HG03457 (cell line): ENCODE data around the gene GOLGA6L10.
"Not testable (repeated sequence)": the region's sequence is repeated elsewhere in the genome, so short reads cannot be mapped to it uniquely, and the experiment has no call there.

Source experiments
- ATAC-seq: cut with Tn5 transposase; IDR thresholded peaks from one replicate; pipeline ENCODE4 v1.9.1; 2021; ENCODE audit warnings: moderate number of reproducible peaks; ENCODE audit not compliant: unreplicated experiment

GOLGA6L10 gene

DNA sequence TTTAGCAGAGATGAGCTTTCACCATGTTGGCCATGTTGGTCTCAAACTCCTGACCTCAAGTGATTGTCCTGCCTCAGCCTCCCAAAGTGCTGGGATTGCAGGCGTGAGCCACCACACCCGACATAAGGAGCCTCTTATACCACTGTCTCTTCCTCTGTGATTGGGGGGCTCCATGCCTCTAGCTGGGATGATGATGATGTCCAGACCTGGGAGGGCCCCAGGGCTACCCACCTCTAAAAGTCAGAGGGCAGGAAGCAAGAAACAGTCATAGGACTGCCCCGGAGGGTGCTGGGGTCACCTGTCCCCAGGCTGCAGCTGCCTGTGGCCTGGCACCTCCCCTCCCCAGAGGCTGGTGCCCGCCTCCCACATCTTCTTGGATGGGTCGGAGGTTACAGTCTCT lies 5.4 kb downstream of the GOLGA6L10 start:
- ATAC-seq, result not testable (repeated sequence)

GRCh38 chr15:82342632-82343374 lies 6.5 kb downstream of the GOLGA6L10 start:
- ATAC-seq, result not testable (repeated sequence)

- not testable (repeated sequence) for ATAC-seq
Measured at GRCh38 chr15:82338573-82338972, 10.7 kb downstream of the GOLGA6L10 start.

- not testable (repeated sequence) for ATAC-seq
Measured at GRCh38 chr15:82338053-82338452, 11.2 kb downstream of the GOLGA6L10 start.

DNA sequence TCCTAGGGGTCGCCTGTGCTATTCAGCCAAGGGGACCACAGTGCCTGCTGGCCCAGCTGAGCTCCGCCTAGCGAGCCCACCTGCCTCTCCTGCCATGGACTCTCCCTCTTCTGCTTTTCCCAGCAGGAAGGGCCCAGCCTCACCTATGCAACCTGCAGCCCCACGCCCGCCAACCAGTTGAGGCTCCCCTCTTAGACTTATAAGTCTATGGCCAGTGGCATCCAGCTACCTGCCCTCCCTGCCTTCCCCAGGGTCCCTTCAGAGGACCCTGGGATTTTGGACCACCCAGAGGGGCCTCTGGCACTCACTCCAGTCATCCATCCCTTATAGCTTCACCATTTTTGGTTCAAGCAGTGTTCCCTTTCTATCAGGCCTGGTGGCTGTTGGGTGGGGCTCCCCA lies 12.2 kb downstream of the GOLGA6L10 start:
- not testable (repeated sequence) for ATAC-seq

GRCh38 chr15:82336180-82336647 lies 13.1 kb downstream of the GOLGA6L10 start:
- not testable (repeated sequence) for ATAC-seq

DNA sequence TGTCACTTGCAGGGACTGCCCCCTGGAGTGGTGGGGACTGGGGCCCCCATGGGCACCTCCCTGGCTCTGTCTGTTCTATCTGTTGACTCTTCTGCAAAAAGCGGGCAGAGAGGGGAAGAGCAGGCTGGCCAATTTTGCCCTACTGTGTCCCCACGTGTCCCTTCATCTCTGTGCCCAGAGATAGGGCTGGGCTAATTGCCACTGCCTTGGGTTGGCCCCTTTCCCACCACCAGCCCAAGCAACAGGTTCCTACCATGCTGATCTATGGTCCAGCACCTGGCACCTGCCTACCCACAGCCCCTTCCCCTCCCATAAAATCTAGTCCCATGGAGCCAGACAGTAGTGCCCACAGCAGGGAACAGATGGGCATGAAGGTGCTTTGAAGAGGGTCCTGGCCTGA lies 14.3 kb downstream of the GOLGA6L10 start:
- ATAC-seq, result not testable (repeated sequence)

DNA sequence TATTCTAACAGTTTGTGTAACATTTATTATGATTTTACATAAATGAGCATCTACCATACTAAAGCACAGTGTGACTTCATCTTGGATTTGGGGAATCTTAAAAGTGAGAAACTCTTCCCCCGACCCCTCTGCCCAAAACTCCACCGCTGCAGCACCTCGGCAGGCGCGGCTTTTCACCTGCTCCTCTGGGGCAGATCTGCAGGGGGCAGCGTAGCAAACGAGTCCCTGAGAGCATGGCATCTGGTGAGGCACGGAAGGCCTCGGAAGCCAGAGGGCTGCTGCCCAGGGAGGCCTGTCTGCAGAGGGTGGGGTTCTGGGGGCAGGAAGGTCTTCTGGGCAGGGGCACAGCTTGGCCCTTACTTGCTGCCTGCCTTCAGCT lies 14.7 kb downstream of the GOLGA6L10 start:
- ATAC-seq, result not testable (repeated sequence)

DNA sequence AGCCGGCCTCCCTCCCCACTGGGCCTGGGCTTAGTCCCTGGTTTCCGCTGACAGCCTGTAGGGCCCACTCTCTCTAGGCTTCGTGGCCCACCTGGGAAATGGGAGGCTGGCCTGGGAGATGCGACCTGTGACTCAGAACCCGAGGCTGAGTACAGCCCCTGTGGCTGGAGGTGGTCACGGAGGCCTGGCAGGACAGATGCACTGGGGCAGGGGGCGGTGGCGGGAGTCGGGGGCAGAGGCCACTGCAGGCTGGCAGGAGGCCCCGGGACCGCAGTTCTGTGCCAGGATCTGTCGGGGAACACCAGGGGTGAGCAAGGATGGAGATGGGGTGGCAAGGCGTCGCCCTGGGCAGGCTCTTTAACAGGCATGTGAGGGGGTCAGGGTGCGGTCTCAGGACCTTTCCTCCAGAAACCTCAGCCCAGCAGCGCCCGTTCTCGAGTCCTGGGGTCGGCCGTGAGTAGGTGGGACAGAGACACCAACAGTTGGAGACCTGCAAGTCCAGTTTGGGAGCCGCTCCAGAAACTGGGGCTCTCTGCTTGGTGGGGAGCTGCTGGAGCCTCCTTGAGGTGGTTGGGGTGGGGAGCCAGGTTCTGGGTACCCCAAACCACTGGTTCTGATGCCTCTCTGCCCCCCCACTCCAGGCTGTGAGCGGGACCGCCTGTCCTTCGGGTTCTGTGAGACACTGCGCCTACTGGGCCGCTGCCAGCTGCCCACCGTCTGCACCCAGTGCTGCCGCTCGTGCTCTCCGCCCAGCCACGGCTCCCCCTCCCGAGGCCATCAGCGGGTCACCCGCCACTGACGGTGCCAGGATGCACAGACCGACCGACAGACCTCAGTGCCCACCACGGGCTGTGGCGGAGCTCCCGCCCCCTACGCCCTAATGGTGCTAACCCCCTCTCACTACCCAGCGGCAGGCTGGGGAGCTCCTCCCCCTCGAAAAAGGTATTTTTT lies 15.4 kb downstream of the GOLGA6L10 start:
- ATAC-seq, result not testable (repeated sequence)

GRCh38 chr15:82332711-82333602 lies 16.3 kb downstream of the GOLGA6L10 start:
- not testable (repeated sequence) for ATAC-seq

- ATAC-seq, result not testable (repeated sequence)
Measured at GRCh38 chr15:82331576-82332304, 17.5 kb downstream of the GOLGA6L10 start.

GRCh38 chr15:82330921-82331320 lies 18.4 kb downstream of the GOLGA6L10 start:
- not testable (repeated sequence) for ATAC-seq

GRCh38 chr15:82329039-82329438 lies 20.2 kb downstream of the GOLGA6L10 start:
- not testable (repeated sequence) for ATAC-seq

GRCh38 chr15:82327372-82327771 lies 21.9 kb downstream of the GOLGA6L10 start:
- not testable (repeated sequence) for ATAC-seq

- not testable (repeated sequence) for ATAC-seq
Measured at GRCh38 chr15:82326896-82327295, 22.4 kb downstream of the GOLGA6L10 start.

DNA sequence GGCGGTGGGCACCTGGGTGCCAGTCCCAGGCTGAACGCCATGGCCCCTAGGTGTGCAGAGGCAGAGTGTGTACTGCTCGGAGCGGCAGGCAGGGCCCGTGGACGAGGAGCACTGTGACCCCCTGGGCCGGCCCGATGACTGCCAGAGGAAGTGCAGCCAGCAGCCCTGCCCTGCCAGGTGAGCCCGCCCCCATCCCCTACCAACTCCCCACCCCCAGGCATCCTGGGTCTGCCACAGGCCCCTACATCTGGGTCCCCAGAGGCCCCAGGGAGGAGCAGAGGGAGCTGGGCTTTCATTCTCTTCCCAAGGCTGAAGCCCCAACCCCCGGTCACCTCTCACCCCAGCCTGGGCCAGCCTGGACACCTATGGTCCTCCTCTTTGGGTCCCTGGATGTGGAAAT lies 23.6 kb downstream of the GOLGA6L10 start:
- ATAC-seq, result not testable (repeated sequence)

DNA sequence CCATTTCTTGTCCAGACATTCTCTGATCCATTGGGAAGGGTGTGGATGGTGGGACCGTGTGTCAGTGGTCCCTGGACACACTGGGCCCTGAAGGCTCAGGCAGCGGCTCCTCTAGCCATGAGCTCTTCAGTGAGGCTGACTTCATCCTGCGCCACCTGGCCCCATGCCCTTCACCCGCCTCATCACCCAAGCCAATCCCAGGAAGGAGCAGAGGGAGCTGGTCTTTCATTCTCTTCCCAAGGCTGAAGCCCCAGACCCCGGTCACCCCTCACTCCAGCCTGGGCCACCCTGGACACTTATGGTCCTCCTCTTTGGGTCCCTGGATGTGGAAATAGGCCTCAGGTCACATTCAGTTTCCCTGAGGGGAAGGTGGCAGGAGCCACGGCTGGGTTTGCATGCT lies 24.4 kb downstream of the GOLGA6L10 start:
- not testable (repeated sequence) for ATAC-seq

- not testable (repeated sequence) for ATAC-seq
Measured at GRCh38 chr15:82322488-82322887, 26.8 kb downstream of the GOLGA6L10 start.

- ATAC-seq, result not testable (repeated sequence)
Measured at GRCh38 chr15:82320861-82321260, 28.4 kb downstream of the GOLGA6L10 start.
